Right lobe of liver (tissue), 4 donors: ENCODE data around the gene PPM1F.

Source experiments
- CTCF ChIP-seq, 4 donors: fragments of 200-600 bp in 3 of 4; fragments of 450-650 bp in 1 of 4; IDR thresholded peaks; one replicate each; pipeline versions ENCODE4 v1.5.1 to v1.8.0; 2016 to 2022; ENCODE audit warnings: antibody characterized with exemption in 4 of 4, mild to moderate bottlenecking in 2 of 4
- POLR2A ChIP-seq: fragments of 450-650 bp; IDR thresholded peaks from one replicate; pipeline ENCODE4 v1.6.1; 2017; ENCODE audit warnings: antibody characterized with exemption, mild to moderate bottlenecking
- donor health status: DM: no; HTN: no; CAD: no.
- donor health status: DM: no; HTN: no; CAD: no.
- donor health status: DM: no; HTN: yes; CAD: no.

GRCh38 chr22:21975854-21976345, 23.3 kb upstream of the PPM1F start:
- TF ChIP-seq CTCF (IDR thresholded peaks at IDR 0.05) (no peak), POLR2A (no peak)
